ENCODE results near the gene EFNA2.
"Not testable (repeated sequence)": the region's sequence is repeated elsewhere in the genome, so short reads cannot be mapped to it uniquely, and the experiment has no call there.

Gene EFNA2

DNA sequence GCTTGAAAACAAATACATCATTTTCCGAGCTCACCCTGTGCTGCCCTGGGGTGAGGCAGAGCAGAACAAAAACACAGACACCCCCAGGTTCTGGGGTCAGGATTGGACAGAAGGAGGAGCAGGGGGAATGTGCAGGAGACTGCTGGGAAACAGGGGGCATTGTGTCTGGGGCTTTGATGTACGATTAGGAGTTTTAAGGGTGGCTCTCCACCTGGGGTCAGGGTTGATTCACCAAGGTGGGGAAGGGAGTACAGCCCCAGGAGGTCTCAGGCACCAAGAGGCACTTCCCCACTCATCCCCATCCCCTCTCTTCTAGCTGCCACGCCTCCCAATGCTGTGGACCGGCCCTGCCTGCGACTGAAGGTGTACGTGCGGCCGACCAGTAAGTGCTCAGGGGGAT, 12.6 kb downstream of the EFNA2 start:
- DNase-seq (ENCODE audit: low spot score) = no peak

DNA sequence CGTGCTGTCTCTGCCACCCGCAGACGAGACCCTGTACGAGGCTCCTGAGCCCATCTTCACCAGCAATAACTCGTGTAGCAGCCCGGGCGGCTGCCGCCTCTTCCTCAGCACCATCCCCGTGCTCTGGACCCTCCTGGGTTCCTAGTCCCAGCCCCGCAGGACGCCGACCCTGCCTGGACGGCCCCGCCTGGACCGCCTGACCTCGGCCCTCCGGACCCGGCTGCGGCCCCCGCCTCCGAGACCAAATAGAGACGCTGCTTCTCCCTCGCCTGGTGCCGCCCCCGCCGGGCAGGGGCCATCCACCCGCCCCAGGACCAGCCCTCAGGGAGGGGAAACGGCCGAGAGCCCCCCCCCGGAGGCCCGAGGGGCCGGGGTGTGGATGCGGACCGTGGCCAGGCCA, 14.1 kb downstream of the EFNA2 start:
- DNase-seq (ENCODE audit: low spot score) = no peak

DNA sequence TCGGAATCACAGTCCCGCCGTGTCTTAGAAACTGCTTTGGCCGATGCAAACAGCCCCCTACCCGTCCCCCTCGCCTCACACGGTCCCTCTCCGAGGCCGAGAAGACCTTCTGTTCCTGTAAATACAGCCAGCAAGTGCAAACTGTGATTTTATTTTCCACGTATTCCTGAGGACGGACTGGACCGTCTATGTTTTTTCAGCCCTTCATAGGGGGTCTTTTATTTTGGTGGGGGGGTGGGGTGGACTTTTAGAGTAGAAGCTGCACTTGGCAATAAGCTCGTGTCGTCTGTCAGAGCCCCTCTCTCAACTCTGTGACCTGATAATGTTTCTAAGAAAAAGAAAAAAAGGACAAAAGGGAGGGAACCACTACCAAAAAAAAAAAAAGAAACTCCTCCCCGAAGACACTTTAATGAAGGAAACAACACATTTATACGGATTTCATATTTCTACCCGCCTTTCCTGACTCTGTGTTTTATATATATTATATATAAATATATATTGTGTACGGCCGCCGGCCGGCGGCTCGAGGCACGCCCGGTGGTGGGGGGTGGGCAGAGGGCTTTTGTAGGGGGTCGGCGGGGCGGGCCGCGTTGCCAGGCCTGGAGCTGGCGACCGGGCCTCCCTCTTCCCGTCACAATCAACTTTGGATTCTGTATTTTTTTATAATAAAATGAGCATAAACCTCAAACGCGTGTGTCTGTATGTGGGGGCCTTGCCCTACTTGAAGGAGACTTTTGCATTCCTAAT, 15.2 kb downstream of the EFNA2 start:
- DNase-seq (ENCODE audit: low spot score) = no peak

DNA sequence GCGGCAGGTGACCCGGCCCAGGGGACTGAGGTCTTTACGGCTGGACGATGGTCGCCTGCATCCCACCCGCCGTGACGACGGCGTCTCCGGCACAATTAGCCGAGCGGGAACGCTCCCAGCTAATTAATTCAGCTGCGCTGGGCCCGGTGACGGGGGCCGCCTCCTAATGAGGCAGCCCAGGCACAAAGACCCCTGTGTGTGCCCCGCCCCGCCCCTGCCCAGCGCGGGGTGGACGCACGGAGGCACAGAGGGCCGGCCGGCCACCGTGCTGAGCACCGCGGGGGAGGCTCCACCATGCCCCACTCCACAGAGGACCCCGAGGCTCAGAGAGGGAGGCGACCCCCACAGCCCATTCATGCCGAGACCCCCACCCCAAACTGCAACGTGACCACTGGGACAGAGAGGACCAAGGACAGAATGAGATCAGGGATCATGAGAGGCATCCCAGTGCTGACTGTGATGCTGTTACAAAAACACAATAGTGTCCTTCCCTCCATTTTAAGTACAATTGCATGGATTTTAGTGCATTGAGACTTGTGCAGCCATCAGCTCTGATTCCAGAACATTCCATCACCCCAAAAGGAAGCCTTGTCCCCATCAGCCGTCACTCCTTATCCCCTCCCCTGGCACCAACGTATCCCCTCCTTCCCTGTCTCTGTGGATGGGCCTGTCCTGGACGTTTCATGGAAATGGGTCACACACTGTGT, 17.0 kb downstream of the EFNA2 start:
- DNase-seq (ENCODE audit: low spot score) = no peak

DNA sequence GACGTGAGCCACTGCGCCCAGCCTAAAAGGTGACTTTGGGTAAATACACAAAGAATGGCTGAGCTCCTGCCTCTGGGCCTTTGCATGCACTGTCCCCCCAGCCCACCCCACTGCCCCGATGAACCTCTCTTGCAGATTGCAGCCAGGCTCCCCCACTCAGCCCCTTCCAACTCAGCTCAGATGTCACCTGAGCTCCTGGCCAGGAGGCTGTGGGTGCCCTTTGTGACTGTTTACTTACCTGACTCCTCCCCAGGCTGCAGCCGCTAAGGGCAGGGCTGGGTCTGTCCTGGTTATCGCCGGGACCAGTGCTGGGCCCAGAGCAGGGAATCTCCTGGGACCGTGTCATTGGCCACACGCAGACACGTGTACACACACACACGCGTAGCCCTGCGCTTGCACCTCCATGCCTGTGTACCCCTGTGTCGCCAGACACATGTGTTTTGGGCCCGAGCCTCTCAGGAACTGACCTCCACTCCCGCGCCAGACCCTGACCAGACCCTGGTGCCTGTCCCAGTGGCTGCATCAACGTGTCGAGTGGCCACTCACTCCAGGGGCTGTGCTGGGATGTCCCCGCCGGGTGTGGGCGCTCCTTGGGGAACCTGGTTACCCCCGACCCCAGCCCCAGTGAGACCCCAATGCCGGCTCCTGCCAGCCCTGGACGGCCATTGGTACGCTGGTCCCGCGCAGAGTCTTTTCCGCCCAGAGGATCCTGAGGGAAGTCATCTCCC, 18.7 kb downstream of the EFNA2 start:
- peak; percentile 84 for DNase-seq (ENCODE audit: low spot score)

DNA sequence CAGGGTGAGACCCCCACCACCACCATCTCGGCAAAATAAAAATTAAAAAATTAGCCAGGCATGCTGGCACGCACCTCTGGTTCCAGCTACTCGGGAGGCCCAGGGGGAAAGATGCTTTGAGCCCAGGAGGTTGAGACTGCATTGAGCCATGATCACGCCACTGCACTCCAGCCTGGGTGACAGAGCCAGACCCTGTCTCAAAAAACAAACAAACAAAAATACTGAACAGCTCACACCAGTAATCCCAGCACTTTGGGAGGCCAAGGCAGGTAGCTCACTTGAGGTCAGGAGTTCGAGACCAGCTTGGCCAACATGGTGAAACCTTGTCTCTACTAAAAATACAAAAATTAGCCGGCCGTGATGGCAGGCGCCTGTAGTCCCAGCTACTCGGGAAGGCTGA, 19.7 kb downstream of the EFNA2 start:
- not testable (repeated sequence) for DNase-seq (ENCODE audit: low spot score)

DNA sequence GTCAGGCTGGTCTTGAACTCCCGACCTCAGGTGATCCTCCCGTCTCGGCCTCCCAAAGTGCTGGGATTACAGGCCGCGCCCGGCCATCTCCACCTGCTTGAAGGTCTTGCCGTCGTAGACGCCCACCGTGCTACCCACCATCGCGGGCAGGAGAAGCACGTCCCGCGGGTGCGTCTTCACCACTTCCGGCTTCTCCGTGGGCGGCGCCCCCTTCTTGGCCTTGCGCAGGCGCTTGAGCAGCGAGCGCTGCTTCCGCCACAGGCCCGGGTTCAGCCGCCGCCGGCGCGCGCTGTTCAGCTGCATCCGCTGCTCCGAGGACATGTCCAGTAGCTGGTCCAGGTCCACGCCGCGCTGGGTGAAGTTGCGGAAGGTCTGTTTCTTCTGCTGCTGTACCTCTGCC, 21.6 kb downstream of the EFNA2 start:
- no peak for DNase-seq (ENCODE audit: low spot score)

DNA sequence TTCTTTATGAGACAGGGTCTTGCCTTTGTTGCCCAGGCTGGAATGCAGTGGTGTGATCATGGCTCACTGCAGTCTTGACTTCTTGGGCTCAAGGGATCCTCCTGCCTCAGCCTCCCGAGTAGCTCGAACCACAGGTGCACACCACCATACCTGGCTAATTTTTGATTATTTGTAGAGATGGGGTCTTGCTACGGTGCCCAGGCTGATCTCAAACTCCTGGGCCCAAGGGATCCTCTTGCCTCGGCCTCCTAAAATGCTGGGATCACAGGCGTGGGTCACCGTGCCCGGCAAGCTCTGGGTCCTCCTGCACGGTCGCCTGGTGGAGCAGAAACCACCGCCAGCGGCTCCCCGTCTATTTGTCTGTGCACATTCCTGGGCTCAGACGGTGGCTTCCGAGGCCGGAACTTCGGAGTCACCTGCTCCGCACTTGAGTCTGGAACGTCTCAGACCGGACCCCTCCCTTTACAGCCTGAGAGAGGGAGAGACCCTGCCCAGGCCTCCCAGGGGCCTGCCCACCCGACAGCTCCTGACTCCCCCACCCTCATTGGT, 22.2 kb downstream of the EFNA2 start:
- DNase-seq (ENCODE audit: low spot score) = no peak

DNA sequence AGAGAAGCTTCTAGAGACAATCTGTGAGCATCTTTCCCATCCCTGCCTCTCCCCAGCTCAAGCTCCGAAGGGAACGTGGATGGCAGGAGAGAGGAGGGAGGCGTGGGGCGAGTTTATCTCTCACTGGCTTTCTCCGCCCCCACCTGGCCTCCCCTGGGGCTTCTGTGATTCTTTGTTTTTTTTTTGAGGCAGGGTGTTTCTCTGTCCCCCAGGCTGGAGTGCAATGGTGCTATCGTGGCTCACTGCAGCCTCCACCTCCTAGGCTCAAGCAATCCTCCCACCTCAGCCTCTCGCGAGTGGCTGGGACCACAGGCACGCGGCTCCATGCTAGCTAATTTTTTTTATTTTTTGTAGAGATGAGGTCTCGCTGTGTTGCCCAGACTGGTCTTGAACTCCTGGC, 23.0 kb downstream of the EFNA2 start:
- no peak for DNase-seq (ENCODE audit: low spot score)

DNA sequence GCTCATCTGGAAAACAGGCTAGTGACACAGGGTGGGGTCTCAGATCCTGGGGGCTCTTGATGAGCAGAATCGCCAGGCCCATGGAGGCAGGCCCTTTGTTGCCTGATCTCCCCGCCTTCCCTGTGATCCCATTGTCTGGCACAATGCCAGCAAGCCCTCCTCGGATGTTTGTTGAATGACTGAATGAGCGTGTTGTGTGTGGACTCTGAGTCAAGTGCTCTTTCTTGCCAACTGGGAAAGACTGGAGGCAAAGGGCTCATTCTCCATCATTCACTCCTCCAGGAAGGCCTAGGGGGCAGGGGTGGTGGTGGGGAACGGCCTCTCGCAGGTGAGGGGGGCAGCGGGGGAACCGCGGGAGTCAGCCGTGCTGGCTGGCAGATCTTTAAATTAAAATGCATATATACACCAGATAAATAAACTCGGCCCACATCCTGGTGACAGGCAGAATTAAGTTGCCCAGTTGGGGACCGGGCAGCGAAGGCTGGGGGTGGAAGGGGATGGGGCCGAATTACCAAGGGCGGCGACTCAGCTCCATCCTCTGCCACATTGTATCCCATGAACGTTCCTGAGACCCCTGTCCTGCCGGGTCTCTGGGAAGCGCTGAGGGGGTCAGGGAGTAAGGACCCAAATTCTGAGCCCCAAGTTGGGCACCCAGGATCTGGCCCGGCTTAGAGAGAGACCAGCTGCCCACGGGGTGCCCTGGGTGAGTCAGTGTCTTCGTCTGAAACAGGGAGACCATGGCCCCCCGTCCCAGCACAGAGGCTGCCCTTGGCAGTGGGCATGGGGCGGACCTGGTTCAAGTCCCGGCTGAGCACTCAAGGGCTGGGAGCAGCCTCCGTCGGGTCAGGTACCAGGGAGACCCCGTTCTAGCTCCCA, 24.5 kb downstream of the EFNA2 start:
- DNase-seq (ENCODE audit: low spot score) = no peak

DNA sequence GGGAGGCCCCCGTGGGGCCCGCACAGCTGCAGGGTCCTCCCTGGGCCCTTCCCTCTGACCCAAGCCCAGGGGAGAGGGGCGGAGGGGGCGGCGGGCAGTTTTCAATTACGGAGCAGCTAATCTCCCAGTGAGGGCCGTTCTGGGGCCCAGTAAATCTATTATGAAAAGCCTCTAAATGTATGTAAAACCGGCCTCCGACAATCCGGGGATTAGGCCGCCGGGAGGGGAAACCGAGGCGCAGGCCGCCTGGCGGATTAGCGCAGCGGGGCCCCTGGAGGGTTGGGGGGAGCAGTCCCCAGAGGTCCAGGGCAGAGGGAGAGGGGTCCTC, 25.1 kb downstream of the EFNA2 start:
- no peak for DNase-seq (ENCODE audit: low spot score)

DNA sequence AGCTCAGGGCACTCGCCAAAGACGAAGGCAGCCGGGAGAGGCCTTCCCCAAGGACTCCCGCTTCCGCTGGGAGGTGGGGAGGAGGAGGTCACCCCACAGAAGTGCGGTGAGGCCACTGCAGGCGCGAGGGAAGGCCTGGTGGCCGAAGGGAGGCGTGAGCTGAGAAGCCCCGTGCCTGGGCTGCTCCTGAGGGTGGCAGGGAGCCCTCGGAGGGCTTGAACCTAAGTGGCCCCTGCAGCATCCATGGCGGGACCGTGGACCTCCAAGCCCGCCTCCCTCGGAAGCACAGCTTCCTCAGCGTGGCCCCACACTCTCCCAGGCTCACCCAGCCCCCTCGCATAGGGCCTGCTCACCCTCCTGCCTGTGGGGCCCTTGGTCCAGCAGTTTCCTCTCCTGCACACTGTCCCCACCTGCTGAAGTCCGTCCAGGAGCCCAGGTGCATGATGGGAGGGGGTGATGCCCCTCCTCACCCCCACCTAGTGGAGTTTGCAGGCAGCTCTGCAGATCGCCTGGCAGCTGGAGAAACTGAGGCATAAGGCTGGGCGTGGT, 25.9 kb downstream of the EFNA2 start:
- DNase-seq (ENCODE audit: low spot score) = no peak

DNA sequence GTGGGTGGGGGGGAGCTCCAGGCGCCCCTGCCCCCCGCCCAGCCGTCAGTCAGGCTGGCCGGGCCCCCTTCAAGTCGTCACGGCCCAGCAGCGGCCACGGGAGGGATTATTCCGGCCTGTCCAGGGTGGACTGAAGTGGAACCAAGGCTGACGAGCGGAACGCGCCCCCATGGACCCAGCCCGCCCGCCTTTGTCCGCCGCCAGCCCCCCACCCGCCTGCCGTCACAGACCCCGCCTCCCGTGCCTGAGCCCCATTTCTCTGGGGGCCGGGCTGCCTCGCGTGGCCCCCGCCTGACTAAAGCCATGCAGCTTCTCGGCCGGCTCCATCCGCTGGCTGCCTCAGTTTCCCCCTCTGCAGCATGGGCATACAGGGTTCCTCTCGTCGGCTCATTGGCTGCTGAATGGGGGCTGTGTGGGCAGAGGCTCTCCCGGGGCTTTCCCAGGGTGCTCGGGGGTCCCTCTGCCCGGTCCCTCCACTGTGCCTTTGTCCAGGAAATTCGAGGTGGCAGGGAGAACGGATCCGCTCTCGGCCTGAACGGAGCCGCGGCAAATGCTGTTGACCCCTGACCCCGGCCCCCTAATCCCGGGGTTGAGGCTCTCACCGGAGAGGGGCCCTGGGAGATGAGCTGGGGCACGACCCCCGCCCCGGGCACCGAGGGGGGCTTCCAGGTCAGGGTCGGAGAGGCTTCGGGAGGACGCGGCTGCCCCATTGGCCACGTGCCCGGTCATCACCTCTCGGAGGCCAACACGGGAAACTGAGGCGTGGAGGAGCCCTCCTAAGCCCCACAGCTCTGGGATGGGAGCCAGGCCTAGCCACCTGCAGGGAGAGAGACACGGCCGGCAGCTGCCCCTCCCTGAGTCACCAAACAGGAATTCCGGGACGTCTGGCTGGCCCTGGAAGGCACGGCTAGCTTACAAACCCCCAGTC, 27.4 kb downstream of the EFNA2 start:
- DNase-seq (ENCODE audit: low spot score) = no peak

DNA sequence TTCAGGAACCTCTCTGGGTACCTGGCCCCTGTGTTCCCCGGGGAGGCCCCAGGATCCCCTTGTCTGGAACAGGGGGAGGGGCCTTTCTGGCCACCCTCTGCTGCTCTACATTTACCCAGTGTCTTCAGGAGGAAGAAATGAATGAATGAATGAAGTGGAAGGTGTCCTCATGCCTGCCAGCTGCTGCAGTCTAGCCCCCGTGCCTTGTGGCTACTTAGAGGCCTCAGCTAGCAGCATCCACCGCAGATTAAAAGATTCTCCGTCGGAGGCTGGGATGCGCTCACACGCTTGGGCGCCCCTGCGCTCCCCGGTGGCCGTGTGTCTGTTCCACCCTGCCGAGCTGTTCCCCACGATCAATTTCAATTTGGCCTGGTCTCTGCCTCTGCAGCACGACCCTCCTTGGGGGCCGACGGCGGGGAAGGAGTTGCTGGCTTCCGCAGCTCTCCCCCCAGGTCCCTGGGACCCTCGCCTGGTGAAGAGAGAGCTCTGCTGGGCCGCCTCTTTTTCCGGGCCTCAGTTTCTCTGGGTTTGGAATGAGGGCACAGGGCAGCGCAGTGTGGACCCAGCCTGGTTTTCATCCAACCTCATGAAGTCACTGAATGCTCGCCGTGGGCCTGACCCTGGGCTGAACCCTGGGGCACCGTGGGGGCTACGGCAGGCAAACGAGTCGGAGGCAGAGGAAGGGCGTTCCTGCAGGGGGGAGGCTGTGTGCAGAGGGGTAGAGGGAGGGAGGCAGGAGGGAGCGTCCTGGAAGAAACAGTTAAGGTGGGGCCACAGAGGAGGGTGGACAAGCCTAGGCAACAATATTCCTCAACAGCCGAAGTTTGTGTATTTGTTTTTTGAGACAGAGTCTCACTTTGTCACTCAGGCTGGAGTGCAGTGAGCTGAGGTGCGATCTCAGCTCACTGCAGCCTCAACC, 28.3 kb downstream of the EFNA2 start:
- no peak for DNase-seq (ENCODE audit: low spot score)

DNA sequence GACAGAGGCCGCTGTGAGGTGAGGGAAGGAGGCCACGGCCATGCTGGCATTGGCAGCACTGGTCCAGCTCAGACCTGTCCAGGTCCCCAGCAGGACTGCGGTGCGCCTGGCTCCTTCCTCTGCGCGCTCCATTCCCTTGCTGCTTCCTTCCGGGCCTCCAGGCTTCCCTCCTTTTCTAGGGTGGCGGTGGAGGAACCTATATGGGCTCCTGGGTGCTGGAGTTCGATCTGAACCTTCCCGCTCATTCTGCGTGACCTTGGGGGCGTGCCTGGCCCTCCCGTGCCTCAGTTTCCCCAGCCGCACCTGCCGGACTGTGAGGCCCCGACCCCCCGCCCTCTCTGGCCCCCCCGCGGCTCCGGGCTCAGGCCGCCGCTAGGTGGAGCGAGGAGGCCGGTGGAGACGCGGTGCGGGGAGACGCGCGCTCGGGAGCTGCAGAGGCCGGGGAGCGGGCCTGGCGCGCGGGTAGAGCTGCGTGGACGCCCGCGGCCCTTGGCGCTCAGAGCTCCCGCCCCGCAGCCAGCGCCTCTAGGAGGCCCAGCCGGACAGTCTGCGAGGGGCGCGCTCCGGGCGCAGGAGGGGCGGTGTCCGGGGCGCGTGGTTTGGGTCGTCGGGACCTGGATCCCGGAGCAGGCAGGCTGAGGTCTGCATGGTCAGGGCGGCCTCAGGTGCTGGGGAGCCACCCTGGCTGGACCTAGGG, 29.9 kb downstream of the EFNA2 start:
- DNase-seq (ENCODE audit: low spot score) = peak; percentile 71

DNA sequence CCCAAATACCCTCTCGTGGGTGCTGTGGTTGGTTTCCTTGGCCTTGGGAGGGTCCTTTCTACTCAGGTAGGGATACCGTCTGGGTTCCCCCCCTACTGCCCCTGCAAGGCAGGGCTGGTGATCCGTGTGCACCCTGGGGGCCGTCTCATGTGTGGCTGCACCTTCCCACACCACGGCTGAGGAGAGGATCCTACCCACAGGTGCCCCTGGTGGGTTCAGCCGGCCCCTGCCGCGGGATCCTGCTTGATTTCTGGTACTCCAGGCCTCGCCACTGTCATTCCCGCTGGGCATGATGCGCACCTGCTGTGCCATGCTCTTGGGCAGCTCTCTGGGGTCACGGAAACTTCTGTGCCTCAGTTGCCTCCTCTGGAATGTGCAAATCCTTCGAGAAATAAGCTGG, 30.8 kb downstream of the EFNA2 start:
- no peak for DNase-seq (ENCODE audit: low spot score)

DNA sequence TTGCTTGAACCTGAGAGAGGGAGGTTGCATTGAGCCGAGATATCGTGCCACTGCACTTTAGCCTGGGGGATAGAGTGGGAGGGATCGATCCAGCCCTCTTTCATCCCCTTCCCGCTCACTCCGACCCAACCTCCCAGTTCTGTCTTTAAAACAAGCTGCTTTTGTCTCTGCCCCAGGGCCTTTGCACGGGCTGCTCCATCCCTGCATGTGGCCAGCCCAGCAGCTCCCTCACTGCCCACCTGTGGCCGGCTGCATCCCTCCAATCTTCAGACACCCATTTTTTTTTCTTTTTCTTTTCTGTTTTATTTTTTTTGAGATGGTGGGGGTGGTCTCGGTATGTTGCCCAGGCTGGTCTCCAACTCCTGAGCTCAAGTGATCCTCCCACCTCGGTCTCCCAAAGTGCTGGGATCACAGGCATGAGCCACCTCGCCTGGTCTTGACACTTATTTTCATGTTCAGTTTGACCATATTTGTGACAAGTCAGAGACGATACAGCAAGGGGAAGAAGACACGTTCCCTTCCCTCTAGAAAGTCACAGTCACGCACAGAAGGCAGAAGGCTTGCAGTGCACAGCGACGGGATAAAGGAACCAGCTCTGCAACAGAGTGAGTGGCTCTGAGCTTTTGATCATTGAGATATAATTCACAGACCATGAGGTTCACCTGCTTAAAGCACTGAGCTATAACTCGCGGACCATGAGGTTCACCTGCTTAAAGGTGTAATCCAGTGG, 31.8 kb downstream of the EFNA2 start:
- DNase-seq (ENCODE audit: low spot score) = no peak
